HG02798 (cell line): ENCODE measurements around the gene PACSIN1.

Experiments
- ATAC-seq: cut with Tn5 transposase; IDR thresholded peaks from one replicate; pipeline ENCODE4 v1.9.1; 2021; ENCODE audit warnings: mild to moderate bottlenecking; ENCODE audit not compliant: unreplicated experiment, poor library complexity

Gene PACSIN1

DNA sequence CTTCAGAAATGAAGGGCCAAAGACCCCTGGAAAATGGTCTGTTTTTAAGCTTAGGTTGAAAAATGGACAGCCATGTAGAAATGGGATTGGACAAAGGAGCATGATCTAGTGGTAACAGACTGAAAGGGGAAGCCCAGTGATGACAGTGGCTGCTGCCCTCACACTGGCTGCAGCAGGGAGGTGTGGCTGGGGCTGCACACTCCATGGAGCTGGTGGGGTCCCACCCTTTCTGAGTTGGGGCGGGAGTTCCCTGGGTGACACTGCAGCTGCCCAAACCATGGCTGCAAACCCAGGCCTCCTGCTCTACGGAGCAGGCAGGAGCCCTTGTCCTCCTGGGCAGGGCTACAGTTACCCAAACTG, 8.5 kb upstream of the PACSIN1 start:
- ATAC-seq: no peak

DNA sequence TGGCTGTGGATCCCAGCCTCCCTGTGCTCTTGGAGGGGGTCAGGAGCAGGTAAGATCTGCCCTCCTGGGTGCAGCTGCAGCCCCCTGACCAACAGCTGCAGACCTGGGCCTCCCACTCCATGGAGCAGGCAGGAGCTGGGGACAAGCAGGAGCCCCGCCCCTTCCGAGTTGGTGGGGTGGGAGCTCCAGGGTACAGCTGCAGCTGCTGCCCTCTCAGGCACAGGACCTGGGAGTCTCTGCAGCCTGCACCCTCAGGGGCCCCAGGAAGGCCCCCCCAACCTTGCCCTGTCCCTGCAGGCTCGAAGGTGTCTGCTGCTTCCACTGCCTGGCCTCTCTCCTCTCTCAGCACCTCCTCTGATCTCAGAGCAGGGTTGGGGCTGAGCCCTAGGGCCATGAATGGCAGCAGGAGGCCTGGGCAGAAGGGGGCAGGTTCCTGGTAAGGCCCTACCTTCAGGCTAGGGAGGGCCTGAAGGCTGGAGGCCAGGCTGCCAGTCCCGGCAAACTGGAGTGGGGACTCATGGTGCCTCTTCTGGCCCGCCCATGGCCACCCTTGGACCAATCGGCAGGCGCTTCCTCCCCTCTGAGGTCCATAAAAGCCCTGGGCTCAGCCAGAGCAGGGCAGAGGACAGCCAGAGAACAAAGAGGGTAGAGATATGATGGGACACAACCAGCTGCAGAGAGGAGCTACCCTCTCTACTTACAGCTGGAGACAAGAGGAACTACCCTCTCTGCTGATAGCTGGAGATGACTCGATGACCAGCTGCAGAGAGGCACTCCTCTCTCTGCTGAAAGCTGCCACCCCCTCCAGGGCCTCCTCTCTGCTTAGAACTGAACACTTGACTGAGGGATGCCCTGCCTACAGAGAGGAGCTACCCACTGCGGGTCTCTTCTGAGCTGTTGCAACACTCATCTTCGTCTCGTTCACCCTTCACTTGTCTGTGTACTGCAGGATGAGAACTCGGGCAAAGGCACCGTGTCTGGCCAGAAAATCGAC, 7.8 kb upstream of the PACSIN1 start:
- no peak for ATAC-seq

DNA sequence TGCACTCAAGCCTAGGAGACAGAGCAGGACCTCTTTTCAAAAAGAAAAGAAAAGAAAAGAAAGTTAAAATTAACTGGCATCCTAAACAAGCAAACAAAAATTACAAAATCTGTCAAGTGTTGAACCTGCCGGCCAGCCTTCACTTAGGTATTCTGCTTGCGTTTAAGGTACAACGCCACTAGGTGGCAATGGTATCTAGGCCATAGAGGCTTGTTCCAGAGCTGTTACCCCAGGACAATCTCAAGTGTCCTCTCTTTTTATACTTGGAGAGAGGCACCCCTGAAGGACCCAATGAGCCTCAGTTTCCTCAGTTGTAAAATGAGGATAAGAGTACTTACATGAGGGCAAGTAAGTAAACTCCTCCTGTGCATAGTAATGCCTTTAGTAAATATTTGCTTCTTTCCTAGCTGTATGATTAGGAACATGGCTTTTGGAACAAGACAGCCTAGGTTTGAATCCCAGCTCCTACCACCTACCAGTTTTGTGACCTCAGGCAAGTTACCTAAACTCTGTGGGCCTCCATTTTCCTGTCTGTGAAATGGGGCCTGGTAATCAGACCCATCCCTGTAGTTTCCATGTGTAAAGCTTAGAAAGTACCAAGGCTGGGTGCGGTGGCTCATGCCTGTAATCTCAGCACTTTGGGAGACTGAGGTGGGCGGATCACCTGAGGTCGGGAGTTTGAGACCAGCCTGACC, 5.8 kb upstream of the PACSIN1 start:
- no peak for ATAC-seq

DNA sequence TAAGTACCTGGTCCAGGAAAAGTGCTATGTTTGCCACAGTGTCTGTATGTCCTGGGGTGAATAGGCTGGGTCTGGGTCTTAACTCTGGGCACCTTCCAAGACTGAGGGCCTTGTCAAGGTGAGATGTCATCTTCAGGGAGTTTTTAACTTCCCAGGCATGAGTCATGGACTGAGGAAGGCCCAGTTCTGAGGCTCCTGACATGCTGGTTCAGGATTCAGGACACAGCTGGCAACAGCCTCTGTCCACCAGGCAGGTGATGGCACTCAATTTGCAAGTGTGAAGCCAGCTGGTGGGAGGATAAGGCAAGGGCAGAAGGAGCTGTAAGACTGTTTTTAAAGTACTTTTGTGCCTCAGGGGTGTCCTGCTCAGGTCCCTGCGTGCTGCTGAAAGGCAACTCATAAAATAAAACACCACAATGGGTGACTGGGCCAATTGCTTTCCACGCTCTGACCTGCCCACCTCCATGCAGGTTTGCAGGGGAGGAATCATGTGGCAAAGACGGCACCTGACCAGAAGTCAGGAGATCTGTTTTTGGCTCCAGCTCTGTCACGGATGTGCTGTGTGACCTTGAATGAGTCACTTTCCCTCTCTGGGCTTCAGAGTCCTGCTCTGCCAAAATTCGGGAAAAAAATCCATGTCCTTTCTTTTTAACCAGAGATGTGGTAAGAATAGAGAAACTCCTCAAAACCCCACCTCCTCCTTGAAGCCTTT, 4.9 kb upstream of the PACSIN1 start:
- no peak for ATAC-seq

DNA sequence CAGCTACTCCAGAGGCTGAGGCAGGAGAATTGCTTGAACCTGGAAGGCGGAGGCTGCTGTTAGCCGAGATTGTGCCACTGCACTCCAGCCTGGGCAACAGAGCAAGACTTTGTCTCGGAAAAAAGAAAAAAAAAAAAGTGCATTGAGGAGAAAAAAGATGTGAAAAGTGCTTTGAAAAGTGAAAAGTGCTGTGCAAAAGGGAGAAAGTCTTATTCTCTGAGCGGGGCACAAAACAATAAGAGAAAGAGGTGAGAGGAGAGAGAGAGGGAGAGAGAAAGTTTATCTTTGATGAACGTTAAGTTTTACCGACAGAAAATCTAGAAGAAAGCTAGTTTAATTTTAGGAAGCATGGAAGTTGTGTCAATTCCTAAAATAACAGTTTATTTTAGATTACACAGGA, 3.9 kb upstream of the PACSIN1 start:
- ATAC-seq: no peak

DNA sequence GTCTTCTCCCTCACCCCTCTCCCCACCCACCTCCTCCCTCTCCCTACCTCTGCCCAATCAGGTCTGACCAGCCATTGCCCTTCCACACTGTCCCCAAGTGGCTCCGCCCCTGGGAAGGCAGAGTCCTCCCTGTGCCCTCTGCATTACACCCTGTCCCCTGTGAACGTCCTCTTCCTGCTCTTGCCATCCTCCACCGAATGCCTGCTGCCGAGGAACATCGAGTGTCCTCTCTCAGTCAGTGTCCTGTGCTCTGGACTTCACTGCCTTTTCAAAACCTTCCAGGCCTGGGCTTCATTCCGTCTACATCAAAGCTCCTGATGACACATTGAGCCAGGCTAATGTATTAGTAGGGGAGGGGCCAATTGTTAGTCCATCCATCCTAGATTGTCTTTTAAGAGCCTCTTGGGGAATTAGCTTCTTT, 3.3 kb upstream of the PACSIN1 start:
- ATAC-seq: no peak

DNA sequence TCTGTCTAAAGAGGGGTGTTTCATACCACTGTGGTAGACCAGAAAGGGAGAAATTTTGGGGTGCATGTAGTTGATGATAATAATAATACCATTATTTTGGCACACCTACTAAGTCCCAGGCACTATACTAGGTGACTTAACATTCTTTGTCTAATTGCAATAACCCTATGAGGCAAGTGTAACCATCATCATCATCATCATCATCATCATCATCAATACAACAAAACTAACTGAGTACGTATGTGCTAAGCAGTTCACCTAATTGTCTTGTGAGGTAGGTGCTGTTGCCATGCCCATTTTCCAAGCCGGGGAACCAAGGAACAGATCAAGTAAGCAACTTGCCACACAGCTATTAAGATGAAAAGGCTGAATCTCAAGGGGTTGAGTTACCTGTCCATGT, 2.6 kb upstream of the PACSIN1 start:
- ATAC-seq: no peak

DNA sequence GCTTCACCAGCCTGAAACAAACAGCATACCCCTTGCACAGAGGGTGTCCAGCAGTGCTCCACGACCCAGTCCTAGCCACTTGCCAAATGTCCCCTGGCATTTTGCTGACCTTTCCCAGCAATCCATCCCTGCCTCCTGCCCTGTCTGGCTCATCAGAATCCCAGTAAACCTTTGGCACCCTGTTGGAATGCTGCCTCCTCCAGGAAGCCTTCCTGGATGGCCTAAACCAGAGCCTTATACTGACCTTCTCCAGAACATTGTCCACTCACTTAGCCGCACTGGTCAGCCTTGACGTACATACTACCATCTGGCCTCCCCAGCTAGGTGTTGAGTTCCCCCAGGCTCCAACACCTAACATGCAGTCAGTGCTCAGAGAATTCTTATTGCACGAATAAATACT, 2.0 kb upstream of the PACSIN1 start:
- ATAC-seq: no peak

DNA sequence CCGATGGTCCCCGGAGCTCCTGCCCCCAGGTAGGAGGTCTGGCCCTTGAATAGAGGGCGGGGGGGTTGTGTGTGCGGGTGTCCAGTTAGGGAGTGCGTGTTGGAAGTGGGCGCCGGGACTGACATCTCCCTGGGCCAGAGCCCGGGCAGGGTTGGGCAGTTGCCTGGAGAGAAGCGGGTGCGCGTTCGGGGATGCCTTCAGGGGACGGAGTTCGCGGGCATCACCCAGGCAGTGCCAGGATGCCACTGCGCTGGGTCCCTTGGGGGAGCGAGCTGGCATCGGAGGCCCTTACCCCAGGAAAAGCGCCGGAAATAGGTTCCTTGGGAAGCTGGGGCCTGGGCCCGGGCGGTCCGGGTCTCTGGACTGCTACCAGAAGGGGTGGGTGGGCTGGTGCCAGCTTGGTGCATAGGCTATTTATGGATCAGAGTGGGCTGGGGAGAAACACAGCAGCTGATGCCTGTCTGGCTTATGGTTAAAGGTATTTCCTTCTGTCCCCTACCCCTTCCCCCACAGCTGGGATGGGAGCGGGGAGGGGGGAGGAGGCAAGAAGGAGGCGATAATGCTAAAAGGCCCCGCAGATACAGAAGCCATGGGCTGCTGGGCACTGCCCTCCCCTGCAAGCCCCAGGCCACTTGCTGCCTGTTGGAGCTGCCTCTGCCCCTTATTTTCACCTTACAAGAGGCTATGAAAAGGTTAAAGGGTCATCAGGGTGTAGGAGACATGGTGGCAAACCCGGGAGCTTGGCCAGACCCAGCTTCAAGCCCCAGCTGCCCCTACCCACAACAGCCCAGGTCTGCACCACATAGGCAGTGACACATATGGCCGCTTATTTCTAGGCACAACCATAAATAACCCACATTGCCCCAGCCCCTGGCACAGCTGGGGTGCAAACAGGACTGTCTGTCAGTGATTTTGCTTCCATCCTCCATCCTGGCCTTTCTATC, 638 bp downstream of the PACSIN1 start:
- no peak for ATAC-seq

DNA sequence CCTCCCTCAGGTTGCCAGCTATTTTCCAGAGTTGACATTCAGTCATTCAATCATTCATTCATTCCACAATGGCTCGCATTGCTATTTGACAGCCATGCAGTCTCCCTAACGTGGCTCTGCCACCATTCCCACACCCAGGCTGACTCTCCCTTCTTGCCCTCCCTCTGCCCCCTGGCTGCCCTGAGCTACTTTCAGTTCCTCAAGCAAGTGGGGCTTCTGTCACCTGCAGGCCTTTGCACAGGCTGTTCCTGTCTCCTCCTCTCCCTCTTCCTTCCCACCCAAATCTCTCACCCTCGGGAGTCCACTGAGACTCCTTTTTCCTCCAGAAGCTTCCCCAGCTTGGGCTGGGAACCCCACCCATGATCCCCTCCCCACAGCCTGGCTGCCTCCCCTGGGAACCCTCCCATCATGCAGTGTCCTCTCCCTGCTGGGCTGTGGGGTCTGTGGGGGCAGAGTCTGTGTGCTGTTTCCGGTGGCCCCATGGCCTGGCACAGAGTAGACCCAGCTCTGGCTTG, 2.6 kb downstream of the PACSIN1 start:
- ATAC-seq: peak; percentile 60

DNA sequence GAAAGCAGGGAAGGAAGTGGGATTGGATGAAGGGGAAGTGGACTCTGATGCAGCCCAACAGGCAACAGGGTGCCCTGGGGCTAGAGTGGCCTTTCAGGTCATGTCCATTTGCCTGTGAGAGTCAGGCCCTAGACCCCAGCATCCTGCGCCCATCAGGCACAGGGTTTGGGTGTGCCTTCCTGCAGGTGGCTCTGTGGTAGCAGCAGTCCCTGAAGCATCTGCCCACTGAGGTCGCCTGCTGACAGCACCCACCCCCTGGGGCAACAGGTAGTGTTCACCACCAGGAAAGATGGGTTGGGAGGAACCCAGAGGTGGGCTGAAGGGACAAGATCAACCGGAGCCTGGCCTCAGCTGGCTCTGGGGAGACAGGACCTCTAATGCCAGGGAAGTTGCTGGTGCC, 3.6 kb downstream of the PACSIN1 start:
- no peak for ATAC-seq

DNA sequence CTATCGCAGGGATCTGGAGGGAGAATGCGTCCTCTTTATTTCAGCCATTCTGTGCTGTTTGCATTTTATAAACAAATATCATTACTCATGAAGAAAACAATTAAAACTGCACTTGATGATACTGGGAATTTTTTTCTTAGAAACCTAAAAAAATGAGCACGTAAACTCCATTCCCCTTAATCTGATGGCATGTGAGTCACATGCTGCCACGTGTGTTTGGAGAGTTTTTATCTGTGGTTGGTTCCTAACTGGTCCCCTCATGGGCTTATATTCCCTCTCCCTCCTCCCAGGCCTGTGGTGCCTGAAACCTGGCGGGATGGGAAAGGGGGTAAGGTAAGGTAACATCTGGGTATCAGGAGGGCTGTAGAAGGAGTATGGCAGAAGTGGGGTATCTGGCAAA, 6.5 kb downstream of the PACSIN1 start:
- no peak for ATAC-seq

DNA sequence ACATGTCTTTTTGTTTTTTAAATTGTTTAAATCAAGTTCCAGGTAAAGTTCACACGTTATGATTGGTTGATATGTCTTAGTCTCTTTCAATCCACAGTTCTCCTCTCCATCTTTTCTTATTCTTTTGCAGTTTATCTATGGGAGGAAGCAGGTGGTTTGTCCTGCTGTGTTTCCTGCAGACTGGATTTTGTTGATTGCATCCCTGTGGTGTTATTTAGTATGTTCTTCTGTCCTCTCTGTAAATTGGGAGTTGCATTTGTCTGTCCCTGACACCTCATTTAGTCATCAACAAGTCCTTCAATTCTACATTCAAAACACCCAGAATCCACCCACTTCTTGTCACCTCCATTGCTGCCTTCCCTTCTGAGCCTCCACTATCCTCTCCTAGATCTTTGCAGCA, 8.1 kb downstream of the PACSIN1 start:
- ATAC-seq: no peak

DNA sequence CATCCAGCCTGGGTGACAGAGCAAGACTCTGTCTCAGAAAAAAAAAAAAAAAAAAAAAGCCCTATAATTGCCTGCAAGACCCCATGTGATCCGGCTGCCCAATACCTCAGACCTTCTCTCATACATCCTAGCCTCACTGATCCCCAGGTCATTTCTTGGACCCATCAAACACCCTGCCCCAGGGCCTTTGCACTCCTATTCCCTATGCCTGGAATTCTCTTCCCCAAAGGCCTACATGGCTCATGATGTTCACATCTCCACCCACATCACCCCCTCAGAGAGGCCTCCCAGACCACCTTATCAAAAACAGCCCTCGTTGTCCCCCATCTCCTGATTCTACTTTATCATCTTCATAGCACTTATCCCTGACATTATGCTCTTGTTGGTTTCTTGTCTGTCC, 8.9 kb downstream of the PACSIN1 start:
- ATAC-seq: no peak

DNA sequence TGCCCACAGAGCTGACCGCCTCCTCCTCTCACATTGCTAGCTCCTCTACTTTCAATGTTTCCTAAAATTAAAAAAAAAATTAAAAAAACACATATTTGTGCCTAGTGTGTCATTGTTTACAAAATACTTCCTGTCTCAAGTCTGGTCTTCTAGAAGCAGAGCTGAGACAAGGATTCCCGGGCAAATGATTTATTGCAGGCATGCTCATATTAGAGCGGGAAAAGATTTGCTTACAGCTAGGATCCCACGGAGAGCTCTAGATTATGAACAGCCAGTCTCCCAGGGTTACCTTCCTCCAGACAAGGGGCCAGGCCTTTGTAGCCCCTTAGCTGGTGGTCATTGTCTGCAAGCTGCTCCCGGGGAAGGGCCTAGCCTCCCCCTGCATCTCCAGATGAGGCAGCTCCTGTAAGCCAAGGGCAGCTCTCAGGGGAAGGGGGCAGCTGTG, 9.4 kb downstream of the PACSIN1 start:
- no peak for ATAC-seq

DNA sequence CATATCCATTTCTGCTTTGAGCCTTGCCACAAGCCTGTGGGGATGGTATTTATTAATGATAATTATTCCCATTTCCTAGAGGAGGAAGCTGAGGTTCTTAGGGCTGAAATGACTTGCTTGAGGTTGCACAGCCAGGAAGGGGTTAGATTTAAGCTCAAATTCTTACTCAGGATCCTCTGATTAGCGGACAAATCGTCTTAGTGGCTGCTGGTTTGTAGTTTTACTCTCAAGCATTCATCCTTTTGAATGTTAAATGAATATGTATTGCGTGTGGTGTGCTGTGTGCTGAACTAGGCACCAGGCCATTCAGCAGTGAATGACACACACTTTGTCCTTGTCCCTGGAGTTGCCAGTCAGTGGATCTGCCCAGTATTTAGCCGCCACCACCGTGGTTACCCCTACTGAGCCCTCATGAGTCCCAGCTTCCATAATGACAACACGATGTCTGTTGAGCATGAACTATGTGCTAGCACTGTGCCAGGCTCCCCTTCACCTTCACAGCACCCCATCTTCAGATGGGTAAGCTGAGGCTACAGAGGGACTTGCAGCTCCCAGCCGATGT, 10.0 kb downstream of the PACSIN1 start:
- ATAC-seq: no peak

DNA sequence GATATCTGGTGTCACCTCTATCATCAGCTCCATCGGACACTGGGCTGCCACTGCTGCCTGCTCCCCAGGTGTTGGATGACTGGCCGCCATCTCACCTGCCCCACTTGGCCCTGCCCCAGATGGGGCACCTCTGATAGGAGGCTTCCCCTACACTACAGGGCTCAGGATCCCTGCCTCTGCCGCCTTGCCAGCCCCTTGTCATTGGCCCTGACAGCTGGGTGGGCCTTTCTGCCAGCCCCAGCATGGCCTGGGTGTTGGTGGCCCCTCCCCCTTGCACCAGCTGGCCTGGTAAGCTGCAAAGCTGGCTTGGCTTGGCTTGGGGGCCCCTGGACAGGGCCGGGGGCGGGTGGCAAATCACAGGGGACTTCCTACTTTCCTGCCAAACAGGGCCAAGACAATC, 10.6 kb downstream of the PACSIN1 start:
- ATAC-seq: no peak

DNA sequence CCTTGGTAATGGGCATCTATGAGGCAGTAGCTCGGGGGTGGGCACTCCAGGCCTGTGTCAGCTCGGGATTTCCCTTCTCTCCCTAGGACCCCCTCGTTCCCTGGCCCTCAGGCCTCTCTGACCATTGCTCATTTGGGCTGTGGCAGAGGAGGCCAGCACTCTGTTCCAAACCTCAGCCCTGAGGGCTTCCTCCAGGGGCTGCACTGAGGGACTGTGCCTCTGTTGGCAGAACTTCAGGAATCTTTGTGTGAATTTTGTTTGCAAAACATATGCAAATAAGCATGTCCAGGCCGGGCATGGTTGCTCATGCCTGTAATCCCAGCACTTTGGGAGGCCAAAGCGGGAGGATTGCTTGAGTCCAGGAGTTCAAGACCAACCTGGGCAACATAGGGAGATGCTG, 11.0 kb downstream of the PACSIN1 start:
- ATAC-seq: no peak

DNA sequence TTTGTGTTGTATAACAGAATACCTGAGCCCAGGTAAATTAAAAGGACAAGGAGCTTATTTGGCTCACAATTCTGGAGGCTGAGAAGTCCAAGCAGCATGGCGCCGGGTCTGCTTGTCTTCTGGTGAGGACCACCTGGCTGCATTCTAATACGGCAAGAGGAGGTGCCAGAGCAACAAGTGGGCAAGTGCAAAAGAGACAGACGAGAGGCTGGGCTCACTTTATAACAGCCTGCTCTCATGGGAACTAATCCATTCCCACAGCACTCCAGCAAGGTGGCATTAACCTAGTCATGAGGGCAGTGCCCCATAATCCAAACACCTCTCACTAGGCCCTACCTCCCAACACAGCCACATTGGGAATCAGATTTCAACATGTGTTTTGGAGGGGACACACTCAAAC, 12.9 kb downstream of the PACSIN1 start:
- no peak for ATAC-seq
